Lower leg skin (tissue), 4 donors: ENCODE results near the gene PCGF1. TPM values are rescaled to one million over a fixed set of nuclear protein-coding genes. Genes with fewer than 3 reads are reported as not detected.
A peak's percentile ranks its signal among the peaks of the same experiment; 100 is the strongest.

Source experiments
- DNase-seq, 2 donors: peaks; one replicate each; pipeline ENCODE4 v3.0.0-alpha.2; 2019; ENCODE audit warnings: low spot score in 2 of 2
- H3K4me3 ChIP-seq: fragments of 200-600 bp; sonication (generic); 2 replicates; pipeline ENCODE4 v1.5.1; 2017; ENCODE audit warnings: mild to moderate bottlenecking, low read depth; ENCODE audit not compliant: poor library complexity, severe bottlenecking
- CTCF ChIP-seq, 3 donors: fragments of 450-650 bp; IDR thresholded peaks; one replicate each; pipeline ENCODE4 v1.5.1; 2016; ENCODE audit warnings: antibody characterized with exemption in 3 of 3, mild to moderate bottlenecking in 3 of 3, moderate library complexity in 2 of 3
- POLR2A ChIP-seq, 2 donors: fragments of 450-650 bp; IDR thresholded peaks; one replicate each; pipeline ENCODE4 v1.6.1; 2016 to 2017; ENCODE audit warnings: antibody characterized with exemption in 2 of 2, mild to moderate bottlenecking in 1 of 2, moderate library complexity in 1 of 2
- WGBS, 2 donors: methylation state at CpG; one replicate each; pipeline ENCODE4 v1.1.5; 2018; 5-methylcytosine and 5-hydroxymethylcytosine counted together
- intact Hi-C: fragments of 100-400 bp; cut with DNase I; formaldehyde crosslinking; loops from one replicate; pipeline ENCODE4 v1.15.0; 2023; ENCODE audit warnings: low total_unique reads
- total RNA-seq, 4 donors: library from RNA; depleted of rRNA; stranded (reverse); fragments of >200 nt; gene quantifications; one replicate each; pipeline ENCODE4 v1.1.0, GENCODE V29; 2016

PCGF1 gene
- total RNA-seq, 4 donors from 2014 or later, result 13.3 to 38.4 (median 24.1) TPM

- intact Hi-C loops, result no loop called here
- TF ChIP-seq CTCF (IDR thresholded peaks at IDR 0.05) (no peak), POLR2A (IDR thresholded peaks at IDR 0.05) (peak in 1 of 2 donors; percentile 22)
- WGBS, 2 donors, result 0% methylated on average over 54 to 61 of the region's 87 CpGs
- H3K4me3 ChIP-seq, result peak within 1 kb of the TSS; percentile 85
- peak; percentile 97 to 99 for DNase-seq
These were observed 22.1 kb upstream of the PCGF1 start, which contains the start of the genes AUP1 and HTRA2 for GRCh38 chr2:74529357-74530238. TSS of gene AUP1 (minus strand) at chr2:74529706. CDS start at chr2:74529629, 77 bp downstream. TSS of gene HTRA2 (plus strand) at chr2:74529933. CDS start at chr2:74530007, 74 bp downstream.

- TF ChIP-seq POLR2A (IDR thresholded peaks at IDR 0.05) (no peak), CTCF (IDR thresholded peaks at IDR 0.05) (no peak)
- intact Hi-C loops, result no loop called here
- DNase-seq, result no peak
- 15 to 20% methylated on average over 24 to 29 of the region's 29 CpGs for whole genome bisulfite sequencing, 2 donors
- peak overlapping the region; percentile 85 for H3K4me3 ChIP-seq
These were observed 21.3 kb upstream of the PCGF1 start for GRCh38 chr2:74528600-74529356.

GRCh38 chr2:74527741-74528140 is 20.2 kb upstream of the PCGF1 start:
- TF ChIP-seq CTCF (IDR thresholded peaks at IDR 0.05) (no peak), POLR2A (IDR thresholded peaks at IDR 0.05) (no peak)
- intact Hi-C loops, result no loop called here
- no peak overlapping the region for H3K4me3 ChIP-seq
- WGBS, 2 donors, result 94 to 96% methylated on average over 9 of the region's 9 CpGs
- no peak for DNase-seq

GRCh38 chr2:74526649-74527230 is 19.2 kb upstream of the PCGF1 start:
- TF ChIP-seq CTCF (IDR thresholded peaks at IDR 0.05) (no peak), POLR2A (IDR thresholded peaks at IDR 0.05) (no peak)
- no peak overlapping the region for H3K4me3 ChIP-seq
- intact Hi-C loops, result no loop called here
- WGBS, 2 donors, result 96 to 99% methylated on average over 11 of the region's 11 CpGs
- DNase-seq, result peak in 1 of 2 donors; percentile 56

- no peak within 1 kb of the TSS for H3K4me3 ChIP-seq
- intact Hi-C loops, result no loop called here
- DNase-seq, result peak in 1 of 2 donors; percentile 60
- no peak for TF ChIP-seq POLR2A (IDR thresholded peaks at IDR 0.05)
- WGBS, 2 donors, result 69 to 73% methylated on average over 11 of the region's 11 CpGs
These were observed 18.5 kb upstream of the PCGF1 start, which contains the start of gene DQX1 for GRCh38 chr2:74525717-74526648. TSS of gene DQX1 (minus strand) at chr2:74526231. CDS start at chr2:74525729, 502 bp downstream.
